Breast epithelium (tissue), 3 donors: Measurements from ENCODE around the gene COASY.
A peak's percentile ranks its signal among the peaks of the same experiment; 100 is the strongest.

Experiments
- CTCF ChIP-seq, 3 donors: fragments of 450-650 bp; IDR thresholded peaks; one replicate each; pipeline ENCODE4 v1.5.1; 2016 to 2017; ENCODE audit warnings: antibody characterized with exemption in 3 of 3, mild to moderate bottlenecking in 3 of 3, moderate library complexity in 3 of 3
- POLR2A ChIP-seq: fragments of 450-650 bp; IDR thresholded peaks from one replicate; pipeline ENCODE4 v1.6.1; 2016; ENCODE audit warnings: antibody characterized with exemption, mild to moderate bottlenecking, moderate library complexity
- POLR2AphosphoS5 ChIP-seq, 3 donors: sonication (generic); formaldehyde crosslinking; IDR thresholded peaks; one replicate each; pipeline ENCODE4 v1.6.1; 2017; ENCODE audit warnings: antibody characterized with exemption in 3 of 3

GRCh38 chr17:42554250-42555121 lies 7.5 kb upstream of the COASY start:
- TF ChIP-seq CTCF (IDR thresholded peaks at IDR 0.05): no peak
- peak; percentile 84 to 92 (median 86) for TF ChIP-seq POLR2AphosphoS5 (IDR thresholded peaks at IDR 0.05)
- TF ChIP-seq POLR2A: peak; percentile 85
